ENCODE results near the gene MROH9.

- TF ChIP-seq CTCF (IDR thresholded peaks at IDR 0.05; ENCODE audit: low read length), result no peak
- no peak for TF ChIP-seq EZH2 (optimal IDR thresholded peaks at IDR 0.05; ENCODE audit: low read depth, low read length)
These were observed 49.8 kb upstream of the MROH9 start for GRCh38 chr1:170885551-170885950.
